Activated CD8-positive, alpha-beta memory T cell treated with anti-CD3 and anti-CD28 coated beads for 48 hours (primary cell): ENCODE results near the gene FASN.
A peak's percentile ranks its signal among the peaks of the same experiment; 100 is the strongest.

Experiments
- DNase-seq, 3 experiments: peaks; one replicate each; pipeline ENCODE4 v3.0.0-alpha.2; 2020; ENCODE audit warnings: low read depth in 2 of 3, low spot score in 2 of 3

The FASN gene

GRCh38 chr17:82103553-82104451 is 5.8 kb upstream of the FASN start:
- DNase-seq, result no peak

GRCh38 chr17:82101767-82102679 is 4.0 kb upstream of the FASN start:
- DNase-seq, result no peak

GRCh38 chr17:82101301-82101715 is 3.3 kb upstream of the FASN start:
- DNase-seq, result no peak

GRCh38 chr17:82100502-82101298 is 2.7 kb upstream of the FASN start:
- DNase-seq, result no peak

GRCh38 chr17:82098939-82099763 is 1.1 kb upstream of the FASN start:
- DNase-seq, result no peak

- peak in 1 of 3 experiments; percentile 41 for DNase-seq
Observed at GRCh38 chr17:82097919-82098168, 192 bp downstream of the FASN start.

GRCh38 chr17:82097184-82097918 is 685 bp downstream of the FASN start:
- no peak for DNase-seq

- no peak for DNase-seq
Observed at GRCh38 chr17:82096709-82097183, 1.3 kb downstream of the FASN start.

- DNase-seq, result no peak
Observed at GRCh38 chr17:82095777-82096708, 2.0 kb downstream of the FASN start.

- no peak for DNase-seq
Observed at GRCh38 chr17:82094931-82095776, 2.9 kb downstream of the FASN start.

- DNase-seq, result no peak
Observed at GRCh38 chr17:82092995-82093751, 4.9 kb downstream of the FASN start.

- DNase-seq, result no peak
Observed at GRCh38 chr17:82092628-82092994, 5.4 kb downstream of the FASN start.

GRCh38 chr17:82092094-82092586 is 5.9 kb downstream of the FASN start:
- no peak for DNase-seq

GRCh38 chr17:82091264-82092066 is 6.6 kb downstream of the FASN start:
- DNase-seq, result no peak

GRCh38 chr17:82090549-82091263 is 7.3 kb downstream of the FASN start:
- no peak for DNase-seq
